Measurements from ENCODE around the gene DNAJC19.

Gene DNAJC19

GRCh38 chr3:180980611-180981010, 8.9 kb downstream of the DNAJC19 start:
- no peak for DNase-seq (ENCODE audit: extremely low read depth, low read depth)

DNA sequence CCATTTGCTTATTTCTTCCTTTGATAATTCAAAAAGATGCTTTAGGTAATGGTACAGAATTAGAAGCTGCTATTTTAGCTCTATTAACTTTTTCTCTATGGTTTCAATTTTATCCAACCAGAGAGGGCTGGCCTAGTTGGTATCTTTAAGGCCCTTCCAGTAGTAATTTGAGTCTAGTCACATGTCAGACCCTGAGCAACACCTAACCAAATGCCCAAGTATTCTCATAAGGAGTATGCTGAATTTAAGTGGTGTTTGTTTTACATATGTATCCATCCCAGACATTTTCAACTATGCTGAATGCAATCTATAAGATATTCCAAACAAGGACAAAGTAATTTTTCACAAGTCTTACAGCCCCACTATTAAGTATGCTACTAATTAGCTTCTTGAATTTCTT, 9.6 kb downstream of the DNAJC19 start:
- DNase-seq (ENCODE audit: extremely low read depth, low read depth): no peak
- TF ChIP-seq, protein P1, sequence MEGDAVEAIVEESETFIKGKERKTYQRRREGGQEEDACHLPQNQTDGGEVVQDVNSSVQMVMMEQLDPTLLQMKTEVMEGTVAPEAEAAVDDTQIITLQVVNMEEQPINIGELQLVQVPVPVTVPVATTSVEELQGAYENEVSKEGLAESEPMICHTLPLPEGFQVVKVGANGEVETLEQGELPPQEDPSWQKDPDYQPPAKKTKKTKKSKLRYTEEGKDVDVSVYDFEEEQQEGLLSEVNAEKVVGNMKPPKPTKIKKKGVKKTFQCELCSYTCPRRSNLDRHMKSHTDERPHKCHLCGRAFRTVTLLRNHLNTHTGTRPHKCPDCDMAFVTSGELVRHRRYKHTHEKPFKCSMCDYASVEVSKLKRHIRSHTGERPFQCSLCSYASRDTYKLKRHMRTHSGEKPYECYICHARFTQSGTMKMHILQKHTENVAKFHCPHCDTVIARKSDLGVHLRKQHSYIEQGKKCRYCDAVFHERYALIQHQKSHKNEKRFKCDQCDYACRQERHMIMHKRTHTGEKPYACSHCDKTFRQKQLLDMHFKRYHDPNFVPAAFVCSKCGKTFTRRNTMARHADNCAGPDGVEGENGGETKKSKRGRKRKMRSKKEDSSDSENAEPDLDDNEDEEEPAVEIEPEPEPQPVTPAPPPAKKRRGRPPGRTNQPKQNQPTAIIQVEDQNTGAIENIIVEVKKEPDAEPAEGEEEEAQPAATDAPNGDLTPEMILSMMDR (IDR thresholded peaks at IDR 0.05; ENCODE audit: low read depth, low read length): no peak

More at GRCh38 chr3:180980611-180981010, 8.9 kb downstream of the DNAJC19 start:
- TF ChIP-seq, protein P1 (IDR thresholded peaks at IDR 0.05; ENCODE audit: low read depth, low read length): no peak

GRCh38 chr3:180977498-180977897, 12.0 kb downstream of the DNAJC19 start:
- TF ChIP-seq, protein P1 (IDR thresholded peaks at IDR 0.05; ENCODE audit: low read depth, low read length): no peak
- no peak for DNase-seq (ENCODE audit: extremely low read depth, low read depth)

GRCh38 chr3:180974286-180974685, 15.2 kb downstream of the DNAJC19 start:
- TF ChIP-seq, protein P1 (IDR thresholded peaks at IDR 0.05; ENCODE audit: low read depth, low read length): no peak
- DNase-seq (ENCODE audit: extremely low read depth, low read depth): no peak

GRCh38 chr3:180973543-180973942, 16.0 kb downstream of the DNAJC19 start:
- TF ChIP-seq, protein P1 (IDR thresholded peaks at IDR 0.05; ENCODE audit: low read depth, low read length): no peak
- no peak for DNase-seq (ENCODE audit: extremely low read depth, low read depth)

DNA sequence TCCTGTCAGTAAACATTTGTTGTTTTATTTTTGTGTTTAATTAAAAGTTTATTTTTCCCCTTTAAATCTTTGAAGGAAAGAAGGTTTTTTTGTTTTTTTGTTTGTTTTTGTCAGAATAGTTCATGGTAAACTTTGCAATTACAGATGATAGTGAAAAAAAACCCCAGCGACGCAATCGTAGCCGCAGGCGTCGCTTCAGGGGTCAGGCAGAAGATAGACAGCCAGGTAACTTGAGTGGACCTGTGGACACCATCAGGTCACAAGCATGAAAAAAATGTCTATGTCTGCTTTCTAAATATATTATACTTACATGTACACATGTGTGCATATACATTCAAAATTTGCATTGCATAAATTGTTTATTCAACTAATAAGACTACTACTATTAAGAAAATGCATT, 18.6 kb downstream of the DNAJC19 start:
- DNase-seq (ENCODE audit: extremely low read depth, low read depth): no peak
- TF ChIP-seq, protein P1 (IDR thresholded peaks at IDR 0.05; ENCODE audit: low read depth, low read length): no peak

GRCh38 chr3:180962530-180962929, 27.0 kb downstream of the DNAJC19 start:
- TF ChIP-seq, protein P1 (IDR thresholded peaks at IDR 0.05; ENCODE audit: low read depth, low read length): no peak
- DNase-seq (ENCODE audit: extremely low read depth, low read depth): no peak

Data from AG09319 (cell line).